ENCODE results near the gene KRT17.
"Not testable (repeated sequence)": the region's sequence is repeated elsewhere in the genome, so short reads cannot be mapped to it uniquely, and the experiment has no call there.

KRT17 gene

DNA sequence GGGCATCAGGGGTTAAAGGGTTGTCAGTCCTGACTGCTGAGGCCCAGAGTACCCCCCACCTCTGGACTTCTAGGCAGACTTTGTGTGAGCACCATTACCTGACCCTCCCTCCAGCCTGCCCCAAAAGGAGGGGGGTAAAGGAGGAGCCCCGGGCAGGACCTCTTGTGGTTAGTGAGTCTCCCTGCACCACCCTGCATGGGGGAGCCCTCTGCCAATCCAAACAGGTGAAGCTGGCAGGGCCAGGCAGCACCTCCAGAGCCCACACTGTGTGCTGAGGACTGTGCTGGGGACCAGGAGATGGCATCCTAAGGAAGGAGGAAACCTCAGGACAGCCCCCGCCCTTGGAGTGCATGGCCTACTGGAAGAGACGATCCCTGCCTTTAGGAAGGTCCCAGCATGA lies 35.1 kb downstream of the KRT17 start:
- DNase-seq = no peak

- no peak for DNase-seq
Measured at GRCh38 chr17:41588126-41588810, 36.1 kb downstream of the KRT17 start.

- no peak for DNase-seq
Measured at GRCh38 chr17:41586863-41587495, 37.4 kb downstream of the KRT17 start, which contains the start of gene KRT14. Gene KRT14, minus strand, starts transcription at chr17:41586895. Its CDS starts 61 bp downstream, at chr17:41586834.

DNA sequence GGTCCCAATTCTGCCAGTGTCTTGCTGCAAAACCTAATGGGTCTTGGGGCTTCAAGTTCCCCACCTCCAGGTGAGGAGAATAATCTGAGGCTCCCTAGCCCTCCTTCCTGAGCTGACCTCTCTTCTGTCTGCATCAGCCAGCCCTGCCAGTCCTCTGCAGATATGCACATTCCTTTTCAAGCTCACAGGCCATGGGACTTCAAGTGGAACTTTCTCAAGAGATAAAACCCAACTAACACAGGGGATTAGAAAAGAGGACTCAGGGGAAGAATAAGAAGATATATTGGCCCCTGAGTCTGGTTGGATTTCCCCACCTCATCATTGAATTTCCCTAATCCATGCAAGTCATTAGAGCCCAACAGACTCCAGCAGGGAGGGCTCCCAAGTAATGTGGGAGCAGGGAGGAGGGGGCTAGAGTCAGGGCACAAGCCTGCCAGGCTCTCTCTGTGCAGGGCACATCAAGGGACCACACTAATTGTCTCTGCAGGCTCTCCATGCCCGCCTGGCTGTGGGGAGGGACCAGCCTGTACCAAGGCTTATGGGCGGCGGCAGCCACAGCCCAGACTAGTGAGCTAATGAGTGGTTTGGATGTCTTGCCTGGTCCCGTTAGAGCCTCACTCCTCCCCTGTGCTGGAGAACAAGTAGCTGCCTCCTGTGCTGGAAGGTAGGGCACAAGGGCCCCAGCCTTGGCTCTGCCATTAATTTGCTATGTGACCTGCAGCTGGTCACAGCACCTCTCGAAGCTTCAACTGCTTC lies 38.9 kb downstream of the KRT17 start:
- no peak for DNase-seq

- DNase-seq = not testable (repeated sequence)
Measured at GRCh38 chr17:41584331-41584927, 39.9 kb downstream of the KRT17 start.

DNA sequence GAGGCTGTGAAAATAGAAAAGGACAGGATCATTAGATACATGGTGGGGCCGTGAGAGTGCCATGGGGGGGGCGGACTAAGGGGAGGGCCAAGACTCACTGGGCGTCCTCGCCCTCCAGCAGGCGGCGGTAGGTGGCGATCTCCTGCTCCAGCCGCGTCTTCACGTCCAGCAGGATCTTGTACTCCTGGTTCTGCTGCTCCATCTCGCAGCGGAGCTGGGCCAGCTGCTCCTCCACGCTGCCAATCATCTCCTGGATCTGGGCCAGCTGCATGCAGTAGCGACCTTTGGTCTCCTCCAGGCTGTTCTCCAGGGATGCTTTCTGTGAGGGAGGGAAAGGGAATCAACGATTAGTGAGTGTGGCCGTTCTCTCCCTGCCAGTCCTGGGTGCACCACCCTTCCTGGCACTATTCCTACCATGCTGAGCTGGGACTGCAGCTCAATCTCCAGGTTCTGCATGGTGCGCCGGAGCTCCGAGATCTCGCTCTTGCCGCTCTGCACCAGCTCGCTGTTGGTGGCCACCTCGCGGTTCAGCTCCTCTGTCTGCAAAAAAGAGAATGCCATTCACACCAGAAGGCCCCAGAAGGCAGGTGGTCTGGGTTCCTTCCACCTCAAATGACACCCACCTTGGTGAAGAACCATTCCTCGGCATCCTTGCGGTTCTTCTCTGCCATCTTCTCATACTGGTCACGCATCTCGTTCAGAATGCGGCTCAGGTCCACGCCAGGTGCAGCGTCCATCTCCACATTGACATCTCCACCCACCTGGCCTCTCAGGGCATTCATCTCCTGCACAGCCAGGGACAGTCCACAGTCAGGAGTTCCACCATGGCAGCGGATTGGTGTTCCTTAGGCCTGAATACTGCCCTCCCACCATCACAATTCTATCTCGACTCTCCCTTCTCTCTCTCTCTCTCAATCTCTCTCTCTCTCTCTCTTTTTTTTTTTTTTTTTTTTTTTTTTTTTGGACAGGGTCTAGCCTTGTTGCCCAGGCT lies 40.9 kb downstream of the KRT17 start:
- DNase-seq = no peak

GRCh38 chr17:41582061-41582968 lies 42.1 kb downstream of the KRT17 start:
- DNase-seq = not testable (repeated sequence)

GRCh38 chr17:41581366-41582060 lies 42.9 kb downstream of the KRT17 start:
- no peak for DNase-seq

DNA sequence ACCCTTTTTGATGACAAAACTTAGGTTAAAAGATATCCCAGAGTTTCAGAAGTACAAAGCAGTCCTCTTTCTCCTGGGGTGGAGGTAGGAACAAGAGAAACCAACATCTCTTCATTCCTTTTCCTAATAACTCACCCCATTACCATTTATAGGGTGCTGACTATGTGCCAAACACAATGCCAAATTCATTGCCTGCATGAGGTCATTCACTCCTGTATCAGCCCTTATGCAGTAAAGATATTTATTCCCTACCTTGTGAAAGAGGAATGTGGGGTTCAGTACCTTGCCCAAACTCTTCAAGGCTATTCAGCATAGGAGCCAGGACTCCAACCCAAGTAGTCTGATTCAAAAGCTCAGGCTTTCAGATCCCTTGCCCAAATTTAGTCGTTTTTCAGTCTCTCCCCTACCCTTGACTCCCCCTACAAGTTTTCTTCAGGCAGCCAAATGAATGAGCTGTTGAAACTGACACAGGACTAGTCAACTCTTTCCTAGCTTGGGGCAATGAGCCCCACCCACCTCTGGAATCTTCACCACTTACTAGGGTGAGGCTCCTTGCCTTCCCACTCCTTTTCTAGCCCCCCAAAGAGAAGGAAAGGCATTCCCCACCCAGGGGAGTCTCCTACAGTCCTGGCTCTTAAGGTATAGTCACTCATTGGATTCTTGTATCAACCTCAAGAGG lies 43.5 kb downstream of the KRT17 start:
- no peak for DNase-seq

- DNase-seq = no peak
Measured at GRCh38 chr17:41580244-41580575, 44.2 kb downstream of the KRT17 start.

DNA sequence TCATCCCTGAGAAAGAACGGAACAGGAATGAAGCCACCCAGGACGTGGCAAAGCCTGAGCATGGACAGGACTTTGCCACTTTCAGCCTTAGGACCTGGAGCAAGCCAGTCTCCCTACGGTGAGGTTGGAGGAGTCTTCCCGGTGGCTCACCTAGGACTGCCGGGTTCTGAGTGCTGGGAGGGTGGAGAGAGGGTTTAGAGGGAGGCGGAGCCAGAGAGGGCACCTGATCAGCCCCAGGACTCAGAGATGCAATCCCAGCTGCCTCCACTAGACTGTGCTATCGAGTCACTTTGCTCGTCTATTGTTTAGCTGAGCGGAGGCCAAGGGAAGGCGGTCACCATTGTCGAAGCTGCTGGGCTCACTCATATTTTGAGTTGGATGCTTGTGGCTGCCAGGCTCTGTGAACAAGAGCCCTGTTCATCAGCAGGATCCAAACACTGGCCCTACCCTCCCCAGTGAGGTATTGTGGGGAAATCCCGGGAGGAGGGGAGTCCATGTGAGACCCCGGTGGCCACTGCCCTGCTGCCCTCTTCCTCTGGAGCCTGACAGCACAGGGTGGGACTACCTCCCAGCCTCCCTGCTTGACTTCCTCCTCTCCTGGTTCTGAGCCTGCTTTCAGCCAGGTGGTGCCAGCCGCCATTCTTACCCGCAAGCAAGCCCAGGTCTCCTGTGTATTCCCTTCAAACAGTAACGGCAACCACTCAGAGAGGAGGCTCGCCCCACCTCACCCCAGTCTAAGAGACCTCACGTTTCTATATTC lies 44.7 kb downstream of the KRT17 start:
- DNase-seq = peak; percentile 8

DNA sequence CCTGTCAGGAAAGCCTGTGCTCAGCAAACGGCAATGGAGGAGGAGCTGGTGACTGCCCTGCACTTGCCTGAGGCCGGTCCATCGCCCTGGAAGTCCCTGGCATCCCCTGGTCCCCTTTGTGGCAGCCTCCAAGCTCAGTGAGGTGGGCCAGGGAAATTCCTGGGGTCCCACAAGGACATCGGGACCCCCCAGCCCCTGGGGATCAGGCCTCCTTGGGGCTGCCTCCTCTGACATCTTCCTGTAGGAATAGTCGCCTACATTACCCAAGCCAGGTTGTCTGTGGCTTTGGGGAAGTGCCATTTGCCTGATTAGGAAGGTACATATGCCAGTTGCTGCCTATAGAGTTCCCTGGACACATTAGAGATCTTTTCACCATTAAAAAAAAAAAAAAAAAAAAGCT lies 45.4 kb downstream of the KRT17 start:
- DNase-seq = no peak

DNA sequence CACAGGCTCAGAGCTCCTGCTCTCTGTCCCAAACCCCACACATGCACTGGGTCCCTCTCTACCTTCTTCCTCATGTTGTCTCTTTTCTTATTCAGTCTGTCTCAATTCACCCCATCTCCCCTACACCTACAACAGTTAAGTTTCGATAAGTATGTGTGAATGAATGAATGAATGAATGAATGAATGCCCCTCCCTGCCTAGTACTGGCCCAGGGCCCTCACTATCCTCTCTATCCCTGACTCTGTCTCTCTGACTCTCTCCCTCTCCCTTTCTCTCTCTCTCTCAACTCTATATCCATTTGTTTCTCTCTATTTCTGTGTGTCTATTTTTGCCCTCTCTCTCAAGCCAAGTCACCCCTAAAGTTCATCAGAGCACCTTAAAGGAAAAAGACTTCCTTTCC lies 45.8 kb downstream of the KRT17 start:
- DNase-seq = no peak

DNA sequence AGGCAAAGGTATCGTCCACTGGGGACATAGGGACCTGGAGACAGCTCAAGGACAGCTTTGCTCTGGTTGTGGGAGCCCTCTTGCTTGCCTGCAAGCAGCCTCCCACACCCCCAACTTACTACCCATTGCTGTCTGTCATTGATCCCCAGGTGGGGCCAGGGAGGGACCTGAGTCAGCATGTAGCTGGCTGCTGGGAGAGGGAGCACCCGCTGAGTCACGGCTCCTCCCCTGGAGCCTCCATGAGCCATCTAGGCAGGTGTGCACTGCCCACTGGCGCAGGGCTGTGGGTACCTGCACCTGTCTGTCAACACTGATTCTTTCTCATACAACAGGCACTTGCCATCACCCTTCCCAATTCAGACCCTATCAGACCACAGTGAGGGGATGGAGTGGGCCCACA lies 47.6 kb downstream of the KRT17 start:
- not testable (repeated sequence) for DNase-seq

GRCh38 chr17:41575336-41575735 lies 49.0 kb downstream of the KRT17 start:
- DNase-seq = no peak

DNA sequence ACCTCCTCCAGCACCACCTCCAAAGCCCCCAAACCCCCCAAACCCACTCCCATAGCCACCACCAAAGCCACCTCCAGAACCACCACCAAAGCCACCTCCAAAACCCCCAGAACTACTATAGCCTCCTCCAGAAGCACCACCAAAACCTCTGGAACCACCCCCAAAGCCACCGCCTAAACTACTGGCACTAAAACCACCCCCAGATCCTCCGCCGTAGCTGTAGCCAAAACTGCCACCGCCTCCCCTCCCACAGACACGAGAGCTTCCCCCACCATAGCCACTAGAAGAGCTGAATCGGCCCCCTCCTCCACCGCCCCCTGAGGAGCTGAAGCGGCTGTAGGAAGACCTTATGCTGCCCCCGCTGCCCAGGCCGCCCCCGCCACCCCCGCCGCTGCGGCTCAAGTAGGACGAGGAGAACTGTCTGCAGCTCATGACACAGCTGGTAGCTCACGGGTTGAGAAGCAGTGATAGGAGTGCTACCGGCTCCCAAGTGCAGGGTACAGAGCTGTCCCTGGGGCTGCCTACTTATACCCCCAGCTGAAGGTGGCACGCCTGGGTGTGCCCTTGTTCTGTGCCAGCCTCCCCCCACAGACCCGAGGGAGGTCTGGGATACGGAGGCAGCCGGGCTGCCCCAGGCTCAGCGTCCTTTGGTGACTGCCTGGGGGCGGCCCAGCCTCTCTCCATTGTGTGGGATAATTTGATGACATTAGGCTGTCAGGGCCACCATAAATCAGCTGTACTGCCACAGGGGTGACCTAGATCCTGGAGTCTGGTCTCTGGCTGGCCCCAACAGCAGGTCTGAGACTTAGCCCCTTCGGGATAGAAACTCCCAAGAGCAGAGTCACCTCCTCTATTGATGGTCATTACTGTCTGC lies 52.6 kb downstream of the KRT17 start, which contains the start of gene KRT9:
Gene KRT9 (minus strand): TSS at position 499 of the 874 bp plus-strand sequence. CDS start 67 bp downstream, at position 432.
- DNase-seq = no peak
